MM.1S (cell line): ENCODE data around the gene UBC.
"Not testable (repeated sequence)": the region's sequence is repeated elsewhere in the genome, so short reads cannot be mapped to it uniquely, and the experiment has no call there.

Experiments used
- DNase-seq: peaks from one replicate; pipeline ENCODE4 v3.0.0-alpha.2; 2015
- H2AFZ ChIP-seq: fragments of 300-600 bp; sonication (generic); 2 replicates; pipeline ENCODE4 v1.6.0; 2016; ENCODE audit warnings: antibody characterized with exemption, low read length
- H3F3A ChIP-seq: fragments of 300-600 bp; sonication (generic); 2 replicates; pipeline ENCODE4 v1.6.1; 2016; ENCODE audit warnings: mild to moderate bottlenecking, antibody characterized with exemption, low read length, moderate library complexity, mixed read lengths; ENCODE audit not compliant: insufficient read depth
- H3K27ac ChIP-seq: fragments of 300-600 bp; sonication (generic); 2 replicates; pipeline ENCODE4 v1.5.1; 2016; ENCODE audit warnings: mild to moderate bottlenecking, low read length
- H3K27me3 ChIP-seq: fragments of 300-600 bp; sonication (generic); replicated peaks from 2 replicates; pipeline ENCODE4 v1.6.0; 2016; ENCODE audit warnings: low read length; ENCODE audit not compliant: insufficient read depth
- H3K36me3 ChIP-seq: fragments of 300-600 bp; sonication (generic); replicated peaks from 2 replicates; pipeline ENCODE4 v1.6.1; 2016; ENCODE audit warnings: mild to moderate bottlenecking, low read length, mixed read lengths; ENCODE audit not compliant: insufficient read depth
- H3K4me1 ChIP-seq: fragments of 300-600 bp; sonication (generic); 2 replicates; pipeline ENCODE4 v1.6.1; 2016; ENCODE audit warnings: low read length, mixed read lengths
- H3K4me2 ChIP-seq: fragments of 300-600 bp; sonication (generic); 2 replicates; pipeline ENCODE4 v1.6.0; 2016; ENCODE audit warnings: low read depth, low read length
- H3K4me3 ChIP-seq: fragments of 300-600 bp; sonication (generic); 2 replicates; pipeline ENCODE4 v1.5.1; 2016; ENCODE audit warnings: low read length, mixed read lengths
- H3K79me2 ChIP-seq: fragments of 300-600 bp; sonication (generic); 2 replicates; pipeline ENCODE4 v1.6.1; 2016; ENCODE audit warnings: mixed run types, low read length, mixed read lengths
- H3K9ac ChIP-seq: fragments of 300-600 bp; sonication (generic); 2 replicates; pipeline ENCODE4 v1.6.1; 2016; ENCODE audit warnings: low read length, mixed read lengths
- H3K9me2 ChIP-seq: fragments of 300-600 bp; sonication (generic); replicated peaks from 2 replicates; pipeline ENCODE4 v1.6.1; 2016; ENCODE audit warnings: mild to moderate bottlenecking, low read length, mixed read lengths; ENCODE audit not compliant: insufficient read depth
- H3K9me3 ChIP-seq: fragments of 300-600 bp; sonication (generic); replicated peaks from 2 replicates; pipeline ENCODE4 v1.6.1; 2016; ENCODE audit warnings: mild to moderate bottlenecking, low read length, mixed read lengths; ENCODE audit not compliant: insufficient read depth
- H4K20me1 ChIP-seq: fragments of 300-600 bp; sonication (generic); 2 replicates; pipeline ENCODE4 v1.6.1; 2016; ENCODE audit warnings: mild to moderate bottlenecking, low read length, moderate library complexity, mixed read lengths; ENCODE audit not compliant: insufficient read depth
- CTCF ChIP-seq: fragments of 300-600 bp; sonication (generic); IDR thresholded peaks from 2 replicates; pipeline ENCODE4 v1.5.1; 2016; ENCODE audit warnings: antibody characterized with exemption, low read length, mixed read lengths
- EZH2 ChIP-seq: fragments of 300-600 bp; sonication (generic); optimal IDR thresholded peaks from 2 replicates; pipeline ENCODE3; 2017; ENCODE audit warnings: low read depth, mild to moderate bottlenecking, antibody characterized with exemption, low read length, mixed read lengths
- EZH2phosphoT487 ChIP-seq: fragments of 300-600 bp; sonication (generic); IDR thresholded peaks from 2 replicates; pipeline ENCODE4 v1.6.1; 2018; ENCODE audit warnings: antibody characterized with exemption, low read length

Gene UBC

GRCh38 chr12:124919521-124920352 lies 5.3 kb upstream of the UBC start:
- no peaks in the 10 kb centered on the region for H3K9me3 ChIP-seq
- H2AFZ ChIP-seq, result no peak overlapping the region
- H3K27ac ChIP-seq, result peak overlapping the region; percentile 100
- no peaks in the 10 kb centered on the region for H3K27me3 ChIP-seq
- H3K4me1 ChIP-seq, result peaks cover 24% of the 10 kb centered on the region
- H3K9me2 ChIP-seq, result no peaks in the 10 kb centered on the region
- H3K9ac ChIP-seq, result peak overlapping the region; percentile 98
- no peaks in the 10 kb centered on the region for H3K36me3 ChIP-seq
- DNase-seq, result peak; percentile 70
- H4K20me1 ChIP-seq, result no peaks in the 10 kb centered on the region
- peak overlapping the region; percentile 79 for H3K4me2 ChIP-seq
- H3K79me2 ChIP-seq, result peaks cover 10% of the 10 kb centered on the region
- peak overlapping the region; percentile 52 for H3K4me3 ChIP-seq
- H3F3A ChIP-seq, result peaks cover 69% of the 10 kb centered on the region
- TF ChIP-seq CTCF (no peak), EZH2phosphoT487 (no peak), EZH2 (no peak)

GRCh38 chr12:124918622-124918988 lies 4.2 kb upstream of the UBC start:
- H3K9me3 ChIP-seq, H2AFZ ChIP-seq, H3K36me3 ChIP-seq, H4K20me1 ChIP-seq, DNase-seq, H3K27me3 ChIP-seq, H3K9me2 ChIP-seq: not testable (repeated sequence)
- Histone ChIP-seq H3K79me2 (peaks cover 20% of the 10 kb centered on the region), H3K4me2 (peak overlapping the region; percentile 76; the same call in 1 of the 2 replicates), H3K27ac (peak overlapping the region; percentile 100), H3F3A (peaks cover 78% of the 10 kb centered on the region), H3K4me1 (peaks cover 24% of the 10 kb centered on the region), H3K9ac (peak overlapping the region; percentile 98), H3K4me3 (peak overlapping the region; percentile 51; the same call in 1 of the 2 replicates)

GRCh38 chr12:124917841-124918621 lies 3.6 kb upstream of the UBC start:
- peaks cover 11% of the 10 kb centered on the region for H4K20me1 ChIP-seq
- peak overlapping the region; percentile 51 for H3K4me3 ChIP-seq
- DNase-seq, result peak; percentile 57
- peak overlapping the region; percentile 100 for H3K27ac ChIP-seq
- H3K9ac ChIP-seq, result peak overlapping the region; percentile 98
- peaks cover 25% of the 10 kb centered on the region for H3K79me2 ChIP-seq
- TF ChIP-seq CTCF, result no peak
- no peak for TF ChIP-seq EZH2phosphoT487
- no peaks in the 10 kb centered on the region for H3K9me3 ChIP-seq
- H2AFZ ChIP-seq, result no peak overlapping the region
- H3K9me2 ChIP-seq, result no peaks in the 10 kb centered on the region
- peak overlapping the region; percentile 76 for H3K4me2 ChIP-seq
- peaks cover 79% of the 10 kb centered on the region for H3F3A ChIP-seq
- H3K4me1 ChIP-seq, result peaks cover 24% of the 10 kb centered on the region
- H3K27me3 ChIP-seq, result no peaks in the 10 kb centered on the region
- H3K36me3 ChIP-seq, result no peaks in the 10 kb centered on the region
